ENCODE results near the gene NFATC3.

The NFATC3 gene

GRCh38 chr16:68232335-68232734 is 147.2 kb downstream of the NFATC3 start:
- DNase-seq (ENCODE audit: low spot score): no peak

GRCh38 chr16:68233085-68233834 is 148.1 kb downstream of the NFATC3 start:
- DNase-seq (ENCODE audit: low spot score): no peak

GRCh38 chr16:68233835-68234187 is 148.6 kb downstream of the NFATC3 start:
- no peak for DNase-seq (ENCODE audit: low spot score)

GRCh38 chr16:68234188-68235107 is 149.3 kb downstream of the NFATC3 start:
- peak; percentile 43 for DNase-seq (ENCODE audit: low spot score)

GRCh38 chr16:68235108-68235886 is 150.1 kb downstream of the NFATC3 start:
- peak; percentile 67 for DNase-seq (ENCODE audit: low spot score)

GRCh38 chr16:68235887-68236136 is 150.6 kb downstream of the NFATC3 start, which contains the start of gene ESRP2:
TSS of gene ESRP2 (minus strand) at chr16:68236127. CDS start at chr16:68236045, 82 bp downstream.
- no peak for DNase-seq (ENCODE audit: low spot score)

GRCh38 chr16:68236137-68236825 is 151.1 kb downstream of the NFATC3 start:
- peak; percentile 87 for DNase-seq (ENCODE audit: low spot score)

GRCh38 chr16:68236826-68237242 is 151.7 kb downstream of the NFATC3 start:
- no peak for DNase-seq (ENCODE audit: low spot score)

GRCh38 chr16:68237243-68238028 is 152.3 kb downstream of the NFATC3 start:
- DNase-seq (ENCODE audit: low spot score): peak; percentile 92

GRCh38 chr16:68238029-68238345 is 152.8 kb downstream of the NFATC3 start:
- no peak for DNase-seq (ENCODE audit: low spot score)

- DNase-seq (ENCODE audit: low spot score): no peak
Measured at GRCh38 chr16:68242085-68242484, 156.9 kb downstream of the NFATC3 start.

GRCh38 chr16:68242926-68243858 is 158.0 kb downstream of the NFATC3 start:
- no peak for DNase-seq (ENCODE audit: low spot score)

GRCh38 chr16:68244481-68244902 is 159.3 kb downstream of the NFATC3 start:
- no peak for DNase-seq (ENCODE audit: low spot score)

- DNase-seq (ENCODE audit: low spot score): peak; percentile 99
Measured at GRCh38 chr16:68244903-68245853, 160.0 kb downstream of the NFATC3 start, which contains the start of gene PLA2G15. TSS of gene PLA2G15 (plus strand) at chr16:68245373. CDS start at chr16:68245427, 54 bp downstream.

GRCh38 chr16:68246121-68246520 is 161.0 kb downstream of the NFATC3 start:
- no peak for DNase-seq (ENCODE audit: low spot score)

GRCh38 chr16:68246666-68247065 is 161.5 kb downstream of the NFATC3 start:
- no peak for DNase-seq (ENCODE audit: low spot score)

- DNase-seq (ENCODE audit: low spot score): no peak
Measured at GRCh38 chr16:68247400-68247799, 162.2 kb downstream of the NFATC3 start.

- DNase-seq (ENCODE audit: low spot score): no peak
Measured at GRCh38 chr16:68247932-68248331, 162.8 kb downstream of the NFATC3 start.

GRCh38 chr16:68249371-68249770 is 164.2 kb downstream of the NFATC3 start:
- no peak for DNase-seq (ENCODE audit: low spot score)

Measured in iPS-NIHi11 (cell line).